HG03103 (cell line): ENCODE results near the gene MIF4GD.
"Not testable (repeated sequence)": the region's sequence is repeated elsewhere in the genome, so short reads cannot be mapped to it uniquely, and the experiment has no call there.

Experiments
- ATAC-seq: cut with Tn5 transposase; IDR thresholded peaks from one replicate; pipeline ENCODE4 v1.9.1; 2021; ENCODE audit warnings: low read depth; ENCODE audit not compliant: unreplicated experiment

The MIF4GD gene, protein sequence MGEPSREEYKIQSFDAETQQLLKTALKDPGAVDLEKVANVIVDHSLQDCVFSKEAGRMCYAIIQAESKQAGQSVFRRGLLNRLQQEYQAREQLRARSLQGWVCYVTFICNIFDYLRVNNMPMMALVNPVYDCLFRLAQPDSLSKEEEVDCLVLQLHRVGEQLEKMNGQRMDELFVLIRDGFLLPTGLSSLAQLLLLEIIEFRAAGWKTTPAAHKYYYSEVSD

DNA sequence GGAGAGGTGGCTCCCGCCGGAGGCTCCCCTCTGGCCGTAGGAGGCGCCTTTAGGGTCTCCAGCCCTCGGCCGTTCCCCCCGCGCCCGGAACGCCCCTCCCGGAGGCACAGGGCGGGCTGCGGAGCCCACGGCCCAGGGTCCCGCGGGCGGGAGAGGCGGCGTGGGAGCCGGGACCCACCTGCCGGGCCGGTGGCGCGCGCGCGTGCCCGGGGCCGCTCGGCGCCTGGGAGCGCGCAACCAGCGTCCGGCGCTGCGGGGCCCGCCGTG, at the start of gene MIF4GD:
MIF4GD (minus strand) TSS at position 266 of the 267 bp plus-strand sequence. CDS start 1,036 bp downstream, outside the sequence.
- no peak for ATAC-seq

DNA sequence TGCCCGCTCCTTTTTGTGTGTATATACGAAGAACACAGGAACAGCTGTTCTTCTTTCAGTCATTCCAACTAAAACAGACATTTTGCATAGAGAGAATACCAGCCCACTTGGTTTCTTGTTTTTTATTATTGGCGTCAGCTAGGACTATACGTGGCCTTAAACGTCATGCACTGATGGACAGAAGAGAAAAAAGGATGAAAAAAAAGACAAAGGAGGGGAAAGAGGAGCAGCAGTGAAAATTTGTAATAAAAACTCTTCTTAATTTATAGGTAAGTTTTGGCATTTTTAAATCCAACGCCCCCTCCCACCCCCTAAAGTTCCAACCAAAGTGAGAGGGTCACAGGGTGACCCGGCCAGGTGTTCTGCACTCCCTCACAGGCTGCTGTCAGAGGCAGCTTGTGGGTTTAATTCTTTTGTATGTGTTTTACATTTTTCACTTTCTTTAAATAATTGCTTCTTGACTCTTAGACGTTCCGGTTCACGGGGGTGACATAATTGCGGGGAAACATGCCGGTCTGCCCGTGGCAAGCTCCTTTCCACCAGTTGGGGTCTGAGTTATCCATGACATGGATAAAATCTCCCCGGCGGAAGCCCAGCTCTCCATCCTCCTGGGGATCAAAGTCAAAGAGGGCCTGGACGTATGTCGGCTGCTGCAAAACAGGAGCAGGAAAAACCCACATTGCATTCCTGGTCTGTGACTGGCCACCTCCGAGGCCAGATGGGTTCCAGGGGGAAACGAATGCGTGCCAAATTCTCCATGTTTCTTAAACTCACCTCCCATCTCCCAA, 49.1 kb upstream of the MIF4GD start:
- peak; percentile 53 for ATAC-seq

DNA sequence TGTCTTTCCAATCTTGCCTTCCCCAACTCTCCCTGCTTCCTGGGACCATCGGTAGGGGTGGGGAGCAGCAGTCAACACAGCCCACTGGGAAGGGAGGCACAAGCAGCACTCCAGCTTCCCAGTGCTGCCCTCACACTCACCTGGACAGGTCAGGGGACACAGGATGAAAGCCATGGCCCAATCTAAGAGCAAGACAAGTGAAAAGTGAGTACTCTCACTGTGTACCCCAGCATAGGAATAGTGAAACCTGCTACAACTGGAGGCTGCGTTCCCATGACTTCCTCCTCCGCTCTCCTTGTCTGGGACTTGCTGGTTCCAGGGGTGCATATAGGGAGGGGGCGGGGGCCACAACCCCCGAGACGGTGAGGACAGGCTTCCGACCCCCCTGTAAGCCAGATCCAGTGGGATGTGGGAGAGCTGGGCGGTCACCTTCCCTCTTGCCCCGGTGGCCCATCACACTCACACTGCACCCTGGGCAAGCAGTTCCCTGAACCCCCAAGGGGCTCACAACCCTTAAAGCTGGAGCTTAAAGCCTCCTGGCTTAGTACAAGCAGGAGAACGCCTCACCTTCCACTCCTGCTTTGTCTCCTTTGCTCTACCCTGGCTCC, 47.7 kb upstream of the MIF4GD start:
- ATAC-seq = no peak

DNA sequence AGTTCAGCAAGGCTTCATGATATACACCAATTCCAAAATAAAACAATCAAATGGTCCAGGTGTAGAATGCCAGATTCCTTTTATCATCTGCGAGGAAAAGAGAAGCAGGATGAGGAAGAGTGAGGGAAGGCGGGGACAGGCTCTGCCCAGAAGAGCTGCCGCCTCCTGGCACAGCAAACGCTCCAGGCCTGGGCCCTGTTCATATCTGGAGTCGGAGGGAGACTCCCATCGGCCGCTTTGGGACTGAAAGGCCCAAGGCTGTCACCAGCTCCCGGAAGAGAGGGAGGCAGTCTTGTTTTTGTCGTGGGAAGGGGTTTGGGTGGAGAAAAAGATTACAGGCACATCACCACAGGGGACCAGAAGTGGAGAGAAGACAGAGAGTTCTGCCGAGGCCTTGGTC, 47.2 kb upstream of the MIF4GD start:
- ATAC-seq = no peak

DNA sequence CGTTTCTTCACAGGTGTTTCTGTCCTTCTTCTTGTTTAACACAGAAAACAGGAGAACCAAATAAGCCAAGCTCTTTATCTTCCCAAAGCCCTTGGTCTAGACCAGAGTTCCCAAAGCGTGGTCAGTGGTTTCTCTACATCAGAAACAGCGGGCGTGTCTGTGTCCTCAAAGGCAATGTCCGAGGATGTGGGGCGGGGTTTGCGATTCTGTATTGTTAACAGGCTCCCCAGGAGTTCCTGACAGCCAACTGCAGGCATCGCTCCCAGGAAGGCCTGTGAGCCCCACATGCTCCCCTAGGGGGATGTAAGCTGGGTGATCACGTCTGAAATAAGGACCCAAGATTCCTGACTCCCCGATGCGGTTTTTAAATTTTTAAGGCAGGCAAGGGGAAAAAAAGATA, 46.6 kb upstream of the MIF4GD start:
- ATAC-seq = no peak

DNA sequence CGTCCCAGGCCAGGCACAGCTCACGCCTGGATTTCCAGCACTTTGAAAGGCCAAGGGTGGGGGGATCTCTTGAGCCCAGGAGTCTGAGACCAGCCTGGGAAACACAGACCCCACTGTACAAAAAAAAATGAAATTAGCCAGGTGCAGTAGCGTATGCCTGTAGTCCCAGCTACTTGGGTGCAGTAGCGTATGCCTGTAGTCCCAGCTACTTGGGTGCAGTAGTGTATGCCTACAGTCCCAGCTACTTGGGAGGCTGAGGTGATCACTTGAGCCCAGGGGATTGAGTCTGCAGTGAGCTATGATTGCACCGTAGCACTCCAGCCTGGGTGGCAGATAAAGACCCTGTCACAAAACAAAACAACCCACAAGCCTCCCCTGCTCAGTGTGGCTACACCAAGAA, 45.2 kb upstream of the MIF4GD start:
- ATAC-seq = no peak

DNA sequence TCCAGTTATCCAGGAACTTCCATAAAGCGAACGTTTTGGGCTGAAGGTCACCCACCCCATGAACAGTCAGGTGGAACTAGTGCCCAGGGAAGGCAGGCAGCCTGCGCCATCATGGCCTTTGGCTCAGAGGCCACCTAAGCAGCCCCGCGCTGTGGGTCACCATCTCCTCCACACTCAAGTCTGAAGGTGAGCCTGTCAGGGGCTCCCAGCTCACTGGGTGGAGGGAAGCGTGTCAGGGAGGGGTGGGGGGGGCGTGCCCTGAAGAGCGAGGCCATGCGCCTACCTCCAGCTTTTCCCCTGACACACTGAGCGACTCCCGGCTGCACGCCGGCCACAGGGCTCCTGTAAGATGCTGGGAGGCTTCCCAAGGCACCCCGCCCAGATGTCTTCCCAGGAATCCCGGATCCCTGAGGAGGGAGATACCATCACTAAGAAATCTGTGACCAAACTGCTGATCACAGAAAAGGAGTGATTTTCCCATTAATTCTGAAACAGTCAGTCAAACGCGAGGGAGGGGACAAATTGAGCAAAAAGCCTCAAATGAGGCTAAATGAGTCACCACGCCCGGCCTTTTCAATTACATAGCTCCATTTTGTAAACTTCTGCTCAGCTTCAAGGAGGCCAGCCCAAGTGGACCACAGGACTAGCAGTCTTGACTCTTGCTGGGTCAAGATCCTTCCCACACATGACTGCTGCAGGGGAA, 44.7 kb upstream of the MIF4GD start:
- no peak for ATAC-seq

DNA sequence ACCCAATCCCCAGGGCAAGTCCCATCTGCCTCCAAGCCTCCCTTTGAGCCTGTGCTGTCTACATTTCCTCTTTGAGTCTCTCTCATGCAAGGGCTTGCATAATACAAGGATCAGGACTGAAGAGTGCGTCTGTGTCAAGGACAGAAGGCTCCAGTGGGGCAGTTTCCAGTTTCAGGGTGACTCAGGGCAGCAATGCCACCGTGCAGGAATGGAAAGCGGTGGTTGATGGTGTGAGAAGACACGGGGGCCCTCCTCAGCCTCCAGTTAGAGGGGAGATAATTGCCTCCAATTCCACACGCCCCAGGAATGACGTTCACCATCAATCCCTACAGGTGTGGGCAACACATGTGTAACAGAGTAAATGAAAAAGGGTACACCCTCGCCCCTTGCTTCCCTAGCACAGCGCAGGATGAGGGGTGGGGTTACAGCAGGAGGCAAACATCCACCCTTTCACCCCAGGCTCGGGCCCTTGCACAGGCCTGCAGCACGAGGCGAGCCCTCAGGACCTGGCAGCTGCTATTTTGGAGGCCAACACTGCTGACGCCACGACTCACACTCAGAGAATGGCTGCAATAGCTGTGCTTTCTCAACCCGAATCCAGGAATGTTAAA, 43.0 kb upstream of the MIF4GD start:
- ATAC-seq = no peak

DNA sequence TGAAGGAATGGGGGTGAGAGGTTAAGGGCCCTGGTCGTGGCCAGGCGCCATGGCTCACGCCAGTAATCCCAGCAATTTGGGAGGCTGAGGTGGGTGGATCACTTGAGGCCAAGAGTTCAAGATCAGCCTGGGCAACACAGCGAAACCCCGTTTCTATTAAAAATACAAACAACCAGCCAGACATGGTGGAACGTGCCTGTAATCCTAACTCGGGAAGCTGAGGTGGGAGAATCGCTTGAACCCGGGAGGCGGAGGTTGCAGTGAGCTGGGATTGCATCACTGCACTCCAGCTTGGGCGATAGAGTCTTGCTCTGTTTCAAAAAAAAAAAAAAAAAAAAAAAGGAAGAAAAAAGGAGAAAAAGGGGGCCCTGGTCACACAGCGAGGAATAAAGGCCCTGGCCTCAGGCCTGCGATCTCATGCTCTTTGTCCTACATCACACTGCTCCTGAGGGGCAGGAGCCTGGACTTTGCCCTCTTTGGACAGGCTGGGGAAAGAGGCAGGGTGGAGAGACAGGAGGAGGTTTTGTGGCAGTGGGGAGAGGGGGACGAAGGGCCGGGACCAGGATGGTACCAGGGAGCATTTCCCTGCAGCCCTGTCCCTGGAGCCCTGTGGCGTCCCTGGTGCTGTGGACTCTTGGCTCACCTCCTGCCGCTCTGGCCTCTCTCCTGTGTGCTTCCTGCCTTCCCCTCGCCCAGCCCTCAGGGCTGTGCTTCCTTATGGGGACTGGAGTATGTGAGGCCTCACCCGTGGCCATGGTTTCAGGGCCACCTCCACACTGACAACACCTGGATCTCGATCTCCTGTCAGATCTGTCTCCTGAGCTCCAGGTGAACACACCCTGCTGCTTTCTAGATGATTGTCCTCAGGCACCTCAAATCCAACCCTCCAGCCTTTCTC, 38.0 kb upstream of the MIF4GD start:
- ATAC-seq = no peak

DNA sequence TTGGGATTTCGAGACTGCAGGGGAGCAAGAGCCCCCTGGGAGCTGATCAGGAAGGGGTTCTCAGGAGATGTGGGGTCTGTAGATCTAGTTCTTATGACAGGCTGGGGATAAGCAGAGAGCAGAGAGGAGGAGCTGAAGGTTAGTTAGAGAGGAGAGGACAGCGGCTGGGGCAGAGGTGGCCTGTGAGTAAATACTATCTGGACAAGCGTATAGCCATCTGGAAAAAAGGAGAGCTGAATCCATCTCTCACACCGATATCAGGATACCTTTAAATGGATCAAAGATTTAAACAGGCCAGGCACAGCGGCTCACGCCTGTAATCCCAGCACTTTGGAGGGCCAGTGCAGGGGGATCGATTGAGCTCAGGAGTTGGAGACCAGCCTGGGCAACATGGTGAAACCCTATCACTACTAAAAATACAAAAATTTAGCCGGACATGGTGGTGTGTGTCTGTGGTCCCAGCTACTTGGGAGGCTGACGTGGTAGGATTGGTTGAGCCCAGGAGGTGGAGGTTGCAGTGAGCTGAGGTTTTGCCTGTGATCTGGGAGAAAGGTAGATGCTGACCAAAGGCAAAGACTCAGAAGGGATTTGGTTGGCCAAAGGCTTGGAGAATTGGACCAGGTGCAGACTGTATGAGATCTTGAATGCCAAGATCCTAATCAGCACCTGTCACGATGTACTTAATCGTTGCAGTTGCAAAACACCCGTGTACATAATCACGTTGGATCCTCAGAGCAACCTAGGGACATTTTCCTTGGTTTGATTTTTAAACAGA, 37.1 kb upstream of the MIF4GD start:
- ATAC-seq = no peak

DNA sequence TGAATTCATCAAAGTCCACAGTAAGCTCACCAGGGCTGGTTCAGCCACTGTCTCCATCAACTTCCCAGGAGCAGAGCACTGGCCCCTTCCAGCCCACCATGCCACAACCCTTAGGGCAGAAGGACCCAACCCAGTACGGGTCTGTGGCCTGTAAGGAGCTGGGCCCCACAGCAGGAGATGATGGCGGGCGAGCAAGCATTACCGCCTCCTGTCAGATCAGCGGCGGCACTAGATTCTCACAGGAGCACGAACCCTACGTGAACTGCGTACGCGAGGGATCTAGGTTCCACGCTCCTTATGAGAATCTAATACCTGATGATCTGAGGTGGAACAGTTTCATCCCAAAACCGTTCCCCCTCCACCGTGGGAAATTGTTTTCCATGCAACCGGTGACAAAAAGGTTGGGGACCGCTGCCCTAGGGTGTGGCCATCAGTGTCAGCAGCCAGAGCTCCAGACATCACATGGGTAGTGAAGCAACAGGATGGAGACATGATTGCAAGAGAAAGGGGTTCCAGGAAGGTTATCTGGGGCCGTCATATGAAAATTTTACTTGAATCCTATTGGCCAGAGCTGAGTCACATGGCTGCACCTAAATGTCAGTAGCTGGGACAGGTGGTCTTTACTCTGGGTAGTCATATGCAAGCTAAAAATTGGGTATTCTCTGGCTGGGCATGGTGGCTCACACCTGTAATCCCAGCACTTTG, 30.6 kb upstream of the MIF4GD start:
- ATAC-seq = no peak

DNA sequence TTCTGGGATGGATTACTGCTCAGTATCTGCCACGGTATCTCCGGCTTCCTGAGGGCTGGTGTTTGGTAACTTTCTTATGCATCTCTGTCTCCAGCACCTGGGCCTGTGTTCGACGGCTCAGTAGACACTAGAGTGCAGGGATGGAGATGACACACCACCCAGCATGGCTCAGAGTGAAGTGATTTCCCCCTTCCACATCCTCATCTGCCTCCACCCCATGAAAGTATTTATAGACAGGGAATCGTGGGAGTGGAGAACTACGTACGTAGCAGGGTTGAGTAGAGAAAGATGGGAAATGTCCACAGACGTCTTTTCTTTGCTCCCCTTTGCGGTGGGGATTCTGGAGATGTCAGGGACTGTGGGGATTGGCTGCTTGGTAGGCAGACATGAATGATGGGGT, 30.0 kb upstream of the MIF4GD start:
- no peak for ATAC-seq

DNA sequence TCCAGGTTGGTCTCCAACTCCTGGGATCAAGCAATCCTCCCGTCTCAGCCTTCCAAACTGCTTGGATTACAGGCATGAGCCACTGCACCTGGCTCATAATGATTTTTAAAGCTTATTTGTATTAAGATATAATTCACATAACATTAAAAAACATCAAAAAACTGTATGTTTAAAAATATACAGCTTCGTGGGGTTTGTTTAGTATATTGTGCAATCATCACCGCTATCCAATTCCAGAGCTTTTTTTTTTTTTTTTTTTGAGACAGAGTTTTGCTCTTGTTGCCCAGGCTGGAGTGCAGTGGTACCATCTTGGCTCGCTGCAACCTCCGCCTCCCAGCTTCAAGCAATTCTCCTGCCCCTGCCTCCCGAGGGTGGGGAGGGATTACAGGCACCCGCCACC, 29.2 kb upstream of the MIF4GD start:
- no peak for ATAC-seq

DNA sequence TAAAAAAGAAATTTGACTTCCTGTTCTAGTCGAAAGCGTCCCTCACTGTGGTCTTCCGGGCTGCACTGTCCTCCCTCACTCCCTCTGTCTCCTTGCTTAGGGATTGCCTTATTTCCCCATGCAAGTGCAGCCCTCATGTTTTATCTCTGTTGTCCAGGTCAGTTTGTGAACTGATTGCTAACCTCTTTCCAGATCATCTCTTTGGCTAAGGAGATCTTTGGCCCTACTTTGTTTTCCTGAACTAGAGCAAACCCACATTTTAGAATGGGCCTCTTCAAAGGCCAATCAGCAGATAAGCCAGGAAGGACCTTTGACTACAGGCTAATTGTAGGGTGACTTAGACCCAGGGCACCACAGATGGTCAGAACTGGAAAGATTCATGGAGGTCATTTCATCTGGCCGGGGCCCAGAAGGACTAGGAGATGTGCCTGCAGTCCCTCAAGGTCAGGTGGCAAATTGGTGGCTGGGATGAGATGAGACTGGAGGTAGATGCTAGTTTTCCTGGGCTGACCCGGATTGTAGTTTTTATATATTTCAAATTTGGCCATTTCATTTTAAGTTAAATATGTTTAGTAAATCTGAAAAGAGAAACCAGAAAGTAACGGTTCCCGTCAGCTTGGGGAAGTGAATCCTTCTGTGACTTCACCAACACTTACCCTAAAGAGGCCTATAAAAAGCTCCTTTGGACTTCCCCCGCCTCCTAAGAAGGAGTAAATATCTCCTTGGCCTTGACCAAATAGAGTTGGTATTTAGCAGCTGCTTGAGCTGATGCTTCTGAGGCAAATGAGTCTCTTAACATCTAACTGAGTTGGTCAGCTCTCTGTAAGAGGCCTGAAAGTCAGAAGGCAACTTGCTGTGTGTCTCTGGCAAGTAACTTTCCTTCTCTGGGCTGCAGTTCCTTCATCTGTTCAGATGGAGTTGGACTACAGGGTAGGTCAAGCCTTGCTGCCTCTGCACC, 24.4 kb upstream of the MIF4GD start:
- peak; percentile 56 for ATAC-seq

DNA sequence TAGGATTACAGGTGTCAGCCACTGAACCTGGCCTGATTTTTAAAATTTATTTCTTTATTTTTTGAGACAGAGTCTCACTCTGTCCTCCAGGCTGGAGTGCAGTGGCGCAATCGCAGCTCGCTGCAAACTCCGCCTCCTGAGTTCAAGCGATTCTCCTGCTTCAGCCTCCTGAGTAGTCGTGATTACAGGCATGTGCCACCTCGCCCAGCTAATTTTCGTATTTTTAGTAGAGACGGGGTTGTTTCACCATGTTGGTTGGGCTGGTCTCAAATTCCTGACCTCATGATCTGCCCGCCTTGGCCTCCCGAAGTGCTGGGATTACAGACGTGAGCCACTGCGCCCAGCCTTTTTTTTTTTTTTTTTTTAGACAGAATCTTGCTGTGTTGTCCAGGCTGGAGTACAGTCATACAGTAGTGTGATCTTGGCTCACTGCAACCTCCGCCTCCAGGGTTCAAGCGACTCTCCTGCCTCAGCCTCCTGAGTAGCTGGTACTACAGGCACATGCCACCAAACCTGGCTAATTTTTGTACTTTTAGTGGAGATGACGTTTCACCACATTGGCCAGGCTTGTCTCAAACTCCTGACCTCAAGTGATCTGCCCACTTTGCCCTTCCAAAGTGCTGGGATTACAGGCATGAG, 21.9 kb upstream of the MIF4GD start:
- not testable (repeated sequence) for ATAC-seq

DNA sequence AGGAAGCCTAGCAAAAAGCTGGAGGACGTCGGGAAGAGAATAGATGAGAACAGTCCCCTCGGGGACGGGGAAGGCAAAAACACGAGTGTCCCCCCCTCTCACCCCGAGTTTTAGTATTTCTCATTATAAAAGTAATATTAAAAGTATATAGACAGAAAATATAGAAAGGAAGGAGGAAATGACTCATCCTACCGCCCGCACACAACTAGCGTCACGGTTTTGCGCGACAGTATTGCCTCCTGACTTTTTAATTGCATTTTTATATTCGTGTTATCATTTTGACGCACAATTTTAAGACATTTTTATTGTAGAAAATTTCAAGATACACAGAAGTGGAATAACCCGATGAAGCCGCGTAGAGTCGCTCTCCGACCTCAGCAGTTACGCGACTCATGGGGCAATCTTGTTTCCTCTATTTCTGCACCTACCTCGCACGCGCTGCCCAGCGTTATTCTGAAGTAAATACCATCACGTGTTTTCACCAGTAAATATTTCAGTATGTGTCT, 18.9 kb upstream of the MIF4GD start:
- no peak for ATAC-seq
